OCI-LY3 (cell line): ENCODE data around the gene TMEM132D.

Experiments used
- CTCF ChIP-seq: fragments of 200-600, 300-600 bp; sonication (generic); IDR thresholded peaks from 2 replicates; pipeline ENCODE4 v1.5.1; 2014; ENCODE audit warnings: antibody characterized with exemption, low read length, low read depth
- EZH2phosphoT487 ChIP-seq: fragments of 200-600 bp; shearing (Covaris generic); IDR thresholded peaks from 2 replicates; pipeline ENCODE4 v1.6.1; 2018; ENCODE audit warnings: antibody characterized with exemption, mixed run types, low read depth

GRCh38 chr12:129790930-129791329 lies 112.9 kb downstream of the TMEM132D start:
- TF ChIP-seq CTCF, result no peak
- no peak for TF ChIP-seq EZH2phosphoT487
